ENCODE measurements around the gene ALLC.

The ALLC gene

DNA sequence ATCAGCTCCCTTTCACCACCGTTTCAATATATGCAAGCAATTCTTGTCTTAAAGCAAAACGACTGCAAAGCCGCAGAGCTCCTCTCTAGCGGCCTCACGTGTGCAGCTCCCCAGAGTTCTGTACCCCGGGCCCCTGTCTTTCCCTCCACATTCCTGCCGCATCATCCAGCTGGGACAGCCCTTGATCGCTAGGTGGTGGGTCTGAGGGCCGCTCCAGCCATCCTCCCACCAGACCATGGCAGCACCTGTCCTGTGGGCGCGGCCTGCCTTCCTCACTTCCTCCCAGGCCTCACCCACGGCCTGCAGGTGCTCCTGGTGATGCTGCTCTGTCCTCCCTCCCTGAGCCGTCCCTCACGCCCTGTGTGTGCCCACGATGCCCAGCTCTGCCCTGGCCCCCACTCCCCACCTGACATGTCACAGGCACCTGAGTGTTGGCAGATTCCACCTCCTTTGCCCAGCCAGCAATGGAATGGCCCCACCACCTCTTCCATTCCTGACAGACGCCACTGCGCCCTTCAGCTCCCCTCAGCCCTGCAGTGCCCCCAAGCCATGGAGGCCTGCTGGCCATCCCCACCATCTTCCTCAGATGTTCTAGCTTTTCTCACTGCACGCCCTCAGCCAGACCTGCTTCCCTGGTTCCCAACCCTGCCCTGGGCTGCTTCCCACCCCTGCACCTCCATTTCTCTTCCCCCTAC lies 15.3 kb upstream of the ALLC start:
- Mint-ChIP-seq H3K36me3 (ENCODE audit: low read depth) (no peaks in the 10 kb centered on the region), H3K27me3 (no peaks in the 10 kb centered on the region), H3K4me3 (no peak overlapping the region), H3K9me3 (no peaks in the 10 kb centered on the region), H3K4me1 (peaks cover 4% of the 10 kb centered on the region), H3K27ac (no peak overlapping the region)
- ATAC-seq, result no peak
- no peak for DNase-seq

DNA sequence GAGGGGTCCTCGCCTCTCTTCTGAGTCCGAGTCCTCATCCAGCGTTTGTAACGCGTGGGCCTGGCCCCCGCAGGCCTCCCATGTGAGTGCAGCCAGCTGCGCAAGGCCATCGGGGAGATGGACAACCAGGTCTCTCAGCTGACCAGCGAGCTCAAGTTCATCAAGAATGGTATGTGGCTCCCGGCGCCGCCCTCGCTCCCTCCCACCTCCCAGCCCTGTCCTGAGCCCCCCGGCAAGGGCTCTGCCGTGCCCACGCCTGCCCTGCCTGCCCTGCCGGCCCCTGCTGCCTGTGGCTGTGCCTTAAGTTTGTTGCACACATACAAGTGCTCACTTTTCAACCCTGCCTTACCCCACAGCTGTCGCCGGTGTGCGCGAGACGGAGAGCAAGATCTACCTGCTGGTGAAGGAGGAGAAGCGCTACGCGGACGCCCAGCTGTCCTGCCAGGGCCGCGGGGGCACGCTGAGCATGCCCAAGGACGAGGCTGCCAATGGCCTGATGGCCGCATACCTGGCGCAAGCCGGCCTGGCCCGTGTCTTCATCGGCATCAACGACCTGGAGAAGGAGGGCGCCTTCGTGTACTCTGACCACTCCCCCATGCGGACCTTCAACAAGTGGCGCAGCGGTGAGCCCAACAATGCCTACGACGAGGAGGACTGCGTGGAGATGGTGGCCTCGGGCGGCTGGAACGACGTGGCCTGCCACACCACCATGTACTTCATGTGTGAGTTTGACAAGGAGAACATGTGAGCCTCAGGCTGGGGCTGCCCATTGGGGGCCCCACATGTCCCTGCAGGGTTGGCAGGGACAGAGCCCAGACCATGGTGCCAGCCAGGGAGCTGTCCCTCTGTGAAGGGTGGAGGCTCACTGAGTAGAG lies 14.4 kb upstream of the ALLC start:
- H3K27ac Mint-ChIP-seq, result no peak overlapping the region
- no peak for ATAC-seq
- no peak for DNase-seq
- H3K36me3 Mint-ChIP-seq (ENCODE audit: low read depth), result no peaks in the 10 kb centered on the region
- no peak overlapping the region for H3K4me3 Mint-ChIP-seq
- peaks cover 4% of the 10 kb centered on the region for H3K4me1 Mint-ChIP-seq
- H3K9me3 Mint-ChIP-seq, result no peaks in the 10 kb centered on the region
- H3K27me3 Mint-ChIP-seq, result no peaks in the 10 kb centered on the region

DNA sequence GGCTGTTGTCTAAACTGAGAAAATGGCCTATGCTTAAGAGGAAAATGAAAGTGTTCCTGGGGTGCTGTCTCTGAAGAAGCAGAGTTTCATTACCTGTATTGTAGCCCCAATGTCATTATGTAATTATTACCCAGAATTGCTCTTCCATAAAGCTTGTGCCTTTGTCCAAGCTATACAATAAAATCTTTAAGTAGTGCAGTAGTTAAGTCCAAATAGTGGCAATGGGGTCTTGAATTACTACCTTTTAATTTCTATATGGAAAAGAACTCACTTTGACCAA lies 13.8 kb upstream of the ALLC start:
- no peaks in the 10 kb centered on the region for H3K36me3 Mint-ChIP-seq (ENCODE audit: low read depth)
- H3K9me3 Mint-ChIP-seq, result no peaks in the 10 kb centered on the region
- no peaks in the 10 kb centered on the region for H3K4me1 Mint-ChIP-seq
- ATAC-seq, result no peak
- no peak for DNase-seq
- no peaks in the 10 kb centered on the region for H3K27me3 Mint-ChIP-seq
- H3K27ac Mint-ChIP-seq, result no peak overlapping the region
- no peak overlapping the region for H3K4me3 Mint-ChIP-seq

DNA sequence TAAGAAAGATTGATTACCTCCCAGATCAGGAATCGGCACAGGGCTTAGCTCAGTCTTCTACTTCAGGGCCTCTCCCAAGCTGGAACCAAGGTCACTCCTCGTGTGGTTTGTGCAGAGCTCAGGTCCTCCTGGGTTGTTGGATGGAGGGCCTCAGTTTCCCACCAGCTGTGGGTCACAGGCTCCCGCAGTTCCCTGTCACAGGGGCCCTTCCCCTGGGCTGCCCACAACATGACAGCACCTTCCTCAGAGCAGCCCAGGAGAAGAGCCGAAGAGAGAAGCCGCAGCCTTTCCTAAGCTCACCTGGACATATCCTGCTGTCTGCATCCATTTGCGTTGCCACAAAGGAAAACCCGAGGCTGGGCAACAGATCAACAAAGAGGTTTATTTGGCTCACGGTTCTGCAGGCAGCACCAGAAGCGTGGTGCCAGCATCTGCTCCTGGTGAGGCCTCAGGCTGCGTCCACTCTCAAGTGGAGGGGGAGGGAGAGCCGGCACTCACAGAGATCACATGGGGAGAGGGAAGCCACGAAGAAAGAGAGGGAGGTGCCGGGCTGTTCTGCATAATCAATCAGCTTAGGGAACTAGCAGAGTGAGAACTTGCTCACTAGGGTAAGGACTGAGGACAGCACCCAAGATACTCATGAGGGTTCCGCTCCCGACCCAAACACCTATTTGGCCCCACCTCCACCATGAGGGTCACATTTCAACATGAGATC lies 13.0 kb upstream of the ALLC start:
- DNase-seq, result no peak
- H3K9me3 Mint-ChIP-seq, result no peaks in the 10 kb centered on the region

DNA sequence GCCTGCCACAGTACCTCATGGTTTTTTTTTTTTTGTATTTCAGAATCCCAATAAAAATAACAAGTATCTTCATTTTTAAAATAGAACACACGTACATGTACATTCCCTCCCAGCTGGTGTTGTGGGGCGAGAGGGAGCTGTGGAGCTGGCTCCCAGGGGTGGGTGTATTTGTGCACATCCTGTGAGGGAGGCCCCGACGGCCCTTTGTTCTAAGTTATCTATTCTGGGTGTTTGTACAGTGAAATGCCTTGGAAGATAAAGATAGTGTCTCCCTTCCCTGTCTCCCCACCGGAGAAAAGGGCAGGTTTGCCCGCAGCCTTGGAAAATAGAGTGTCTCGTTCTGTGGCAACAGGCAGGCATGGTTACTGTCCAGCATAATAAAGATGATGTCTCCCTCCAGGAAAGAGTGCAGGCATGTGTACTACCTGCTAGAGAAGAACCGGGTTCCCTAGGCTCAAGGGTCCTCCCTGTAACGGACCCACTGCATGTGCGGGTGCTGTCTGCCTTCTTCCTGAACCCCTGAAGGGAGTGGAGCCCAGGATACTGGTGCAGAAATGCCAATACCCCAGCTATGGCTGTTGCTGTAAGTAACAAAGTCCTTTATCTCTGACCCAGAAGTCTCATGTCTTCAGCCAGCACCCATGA lies 12.1 kb upstream of the ALLC start:
- Mint-ChIP-seq H3K27ac (no peak overlapping the region), H3K27me3 (no peaks in the 10 kb centered on the region), H3K4me1 (peaks cover 3% of the 10 kb centered on the region), H3K4me3 (no peak overlapping the region), H3K9me3 (no peaks in the 10 kb centered on the region), H3K36me3 (ENCODE audit: low read depth) (no peaks in the 10 kb centered on the region)
- ATAC-seq (no peak), DNase-seq (no peak)

More for the DNA sequence above, 13.0 kb upstream of the ALLC start:
- Mint-ChIP-seq H3K36me3 (ENCODE audit: low read depth) (no peaks in the 10 kb centered on the region), H3K4me1 (no peaks in the 10 kb centered on the region), H3K4me3 (no peak overlapping the region), H3K27me3 (no peaks in the 10 kb centered on the region), H3K27ac (no peak overlapping the region)
- ATAC-seq, result no peak

DNA sequence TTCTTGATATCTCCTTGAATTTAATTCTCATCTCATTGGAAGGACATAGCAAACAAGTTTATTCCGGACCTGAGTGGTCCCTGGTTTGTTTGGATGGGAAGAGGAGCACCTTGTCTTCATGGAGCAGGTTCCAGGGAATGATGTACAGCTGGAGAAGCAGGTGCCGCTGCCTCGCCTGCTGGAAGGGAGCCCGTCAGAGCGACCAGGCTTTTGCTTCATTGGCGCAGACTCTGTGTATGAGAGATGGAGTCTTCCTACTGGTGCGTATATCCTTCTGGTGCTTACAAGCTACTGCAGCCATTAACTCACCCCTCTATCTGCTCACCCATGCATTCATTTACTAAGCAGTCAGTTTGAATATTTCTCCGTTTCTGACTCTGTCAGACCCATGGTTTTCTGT lies 11.6 kb upstream of the ALLC start:
- Mint-ChIP-seq H3K4me1 (peaks cover 7% of the 10 kb centered on the region), H3K27ac (no peak overlapping the region), H3K36me3 (ENCODE audit: low read depth) (no peaks in the 10 kb centered on the region), H3K4me3 (no peak overlapping the region), H3K27me3 (no peaks in the 10 kb centered on the region), H3K9me3 (no peaks in the 10 kb centered on the region)
- ATAC-seq (no peak), DNase-seq (no peak)

DNA sequence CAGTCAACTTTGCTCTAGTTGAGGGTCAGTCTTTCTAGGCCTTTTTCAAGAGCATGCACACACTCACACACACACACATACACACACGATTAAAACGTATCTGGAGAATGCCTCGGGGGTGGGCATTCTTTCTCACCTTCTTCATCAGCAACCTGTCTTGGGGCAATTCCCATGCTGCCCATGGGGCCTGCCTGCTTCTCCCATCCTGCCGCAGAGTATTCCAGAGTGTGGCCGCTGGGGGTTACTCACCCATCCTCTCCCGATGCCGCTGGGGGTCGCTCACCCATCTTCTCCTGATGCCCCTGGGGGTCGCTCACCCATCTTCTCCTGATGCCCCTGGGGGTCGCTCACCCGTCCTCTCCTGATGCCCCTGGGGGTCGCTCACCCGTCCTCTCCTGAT lies 10.8 kb upstream of the ALLC start:
- Mint-ChIP-seq H3K27ac (no peak overlapping the region), H3K4me1 (peaks cover 15% of the 10 kb centered on the region), H3K36me3 (ENCODE audit: low read depth) (no peaks in the 10 kb centered on the region), H3K9me3 (no peaks in the 10 kb centered on the region), H3K4me3 (no peak overlapping the region), H3K27me3 (peaks cover 2% of the 10 kb centered on the region)
- ATAC-seq (no peak), DNase-seq (no peak)

DNA sequence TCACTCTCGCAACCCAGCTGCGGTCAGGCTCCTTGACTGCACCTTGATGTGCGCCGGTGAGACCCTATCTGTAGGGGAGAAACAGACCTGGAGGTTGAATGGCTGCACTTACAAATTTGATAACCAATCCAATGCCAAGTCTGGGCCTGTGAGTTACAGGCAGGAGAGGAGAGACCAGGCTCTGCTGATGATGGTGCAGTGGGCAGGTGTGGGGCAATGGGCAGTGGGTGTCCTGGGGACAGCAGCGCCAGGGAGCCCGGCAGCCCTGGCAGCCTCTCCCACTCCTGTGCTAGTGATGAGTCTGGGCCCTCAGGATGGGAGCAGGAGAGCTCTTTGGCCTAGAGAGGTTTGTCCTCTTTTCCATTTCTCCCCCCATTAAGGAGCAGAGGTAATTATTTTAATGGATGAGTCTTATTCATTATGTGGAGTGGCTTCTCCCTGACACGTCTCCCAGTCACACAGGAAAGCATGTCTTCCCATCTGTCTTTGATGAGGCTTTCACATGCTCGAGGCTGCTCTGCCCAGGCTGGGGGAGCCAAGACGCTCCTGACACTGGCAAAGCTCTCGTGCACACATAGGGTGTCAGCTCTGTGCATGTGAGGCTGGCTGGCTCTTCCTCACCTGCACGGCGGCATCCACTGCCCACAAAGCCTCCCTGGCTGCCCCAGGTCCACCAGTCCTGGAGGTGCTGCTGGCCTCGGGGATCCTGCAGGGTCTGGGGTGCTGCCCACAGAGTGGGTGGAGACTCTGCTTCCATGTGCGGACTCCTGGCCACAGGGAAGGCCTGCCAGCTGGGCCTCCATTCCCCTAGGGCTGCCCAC lies 10.0 kb upstream of the ALLC start:
- no peak for ATAC-seq

DNA sequence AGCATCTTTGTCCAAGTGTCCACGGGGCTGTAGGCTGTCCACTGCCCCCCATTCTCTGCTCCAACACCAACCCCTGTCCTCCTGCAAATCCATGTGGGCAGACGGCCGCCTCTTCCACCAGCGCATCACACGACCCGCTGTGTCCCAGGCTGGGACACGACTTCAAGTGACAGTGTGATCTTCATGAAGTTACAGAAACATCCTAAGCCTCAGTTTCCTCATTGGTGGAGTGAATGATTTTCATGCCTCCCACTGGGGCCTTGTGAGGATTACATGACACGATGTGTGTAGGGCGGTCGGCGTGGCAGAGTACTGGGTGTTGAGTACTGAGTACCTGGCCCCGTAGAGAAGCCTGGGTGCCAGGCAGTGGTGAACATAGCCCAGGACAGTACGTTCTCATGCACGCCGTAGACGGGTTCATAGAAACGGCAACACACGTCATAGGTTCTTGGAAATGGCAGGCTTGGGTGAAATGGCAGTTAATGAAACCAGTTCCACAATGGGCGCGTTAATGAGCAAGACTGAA lies 9.3 kb upstream of the ALLC start:
- Mint-ChIP-seq H3K36me3 (ENCODE audit: low read depth) (no peaks in the 10 kb centered on the region), H3K27ac (no peak overlapping the region), H3K4me3 (no peak overlapping the region), H3K27me3 (peaks cover 2% of the 10 kb centered on the region), H3K4me1 (peaks cover 16% of the 10 kb centered on the region), H3K9me3 (no peaks in the 10 kb centered on the region)
- no peak for ATAC-seq
- no peak for DNase-seq

More for the DNA sequence above, 10.0 kb upstream of the ALLC start:
- peaks cover 16% of the 10 kb centered on the region for H3K4me1 Mint-ChIP-seq
- no peaks in the 10 kb centered on the region for H3K36me3 Mint-ChIP-seq (ENCODE audit: low read depth)
- H3K27me3 Mint-ChIP-seq, result peaks cover 2% of the 10 kb centered on the region
- H3K9me3 Mint-ChIP-seq, result no peaks in the 10 kb centered on the region
- DNase-seq, result no peak
- no peak overlapping the region for H3K27ac Mint-ChIP-seq
- no peak overlapping the region for H3K4me3 Mint-ChIP-seq

DNA sequence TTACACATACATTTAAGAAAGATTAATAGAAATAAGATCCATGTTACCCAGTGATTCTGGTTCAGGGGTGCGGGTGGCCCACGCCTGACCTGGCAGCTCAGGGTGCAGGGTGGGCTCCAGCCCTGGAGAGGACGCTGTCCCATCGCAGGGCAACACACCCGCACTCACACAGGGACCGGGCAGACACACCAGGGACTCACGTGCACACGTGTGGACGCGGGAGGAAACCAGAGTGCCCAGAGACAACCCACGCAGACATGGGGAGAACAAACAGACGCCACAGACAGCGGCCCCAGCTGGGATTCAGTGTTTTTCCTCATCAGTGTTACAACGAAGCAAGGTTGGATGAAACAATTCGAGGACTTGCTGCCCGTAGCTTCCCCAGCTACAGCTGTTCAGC lies 8.4 kb upstream of the ALLC start:
- Mint-ChIP-seq H3K4me3 (no peak overlapping the region), H3K27ac (no peak overlapping the region), H3K9me3 (no peaks in the 10 kb centered on the region), H3K27me3 (peaks cover 2% of the 10 kb centered on the region), H3K4me1 (peaks cover 16% of the 10 kb centered on the region), H3K36me3 (ENCODE audit: low read depth) (no peaks in the 10 kb centered on the region)
- ATAC-seq (no peak), DNase-seq (no peak)

DNA sequence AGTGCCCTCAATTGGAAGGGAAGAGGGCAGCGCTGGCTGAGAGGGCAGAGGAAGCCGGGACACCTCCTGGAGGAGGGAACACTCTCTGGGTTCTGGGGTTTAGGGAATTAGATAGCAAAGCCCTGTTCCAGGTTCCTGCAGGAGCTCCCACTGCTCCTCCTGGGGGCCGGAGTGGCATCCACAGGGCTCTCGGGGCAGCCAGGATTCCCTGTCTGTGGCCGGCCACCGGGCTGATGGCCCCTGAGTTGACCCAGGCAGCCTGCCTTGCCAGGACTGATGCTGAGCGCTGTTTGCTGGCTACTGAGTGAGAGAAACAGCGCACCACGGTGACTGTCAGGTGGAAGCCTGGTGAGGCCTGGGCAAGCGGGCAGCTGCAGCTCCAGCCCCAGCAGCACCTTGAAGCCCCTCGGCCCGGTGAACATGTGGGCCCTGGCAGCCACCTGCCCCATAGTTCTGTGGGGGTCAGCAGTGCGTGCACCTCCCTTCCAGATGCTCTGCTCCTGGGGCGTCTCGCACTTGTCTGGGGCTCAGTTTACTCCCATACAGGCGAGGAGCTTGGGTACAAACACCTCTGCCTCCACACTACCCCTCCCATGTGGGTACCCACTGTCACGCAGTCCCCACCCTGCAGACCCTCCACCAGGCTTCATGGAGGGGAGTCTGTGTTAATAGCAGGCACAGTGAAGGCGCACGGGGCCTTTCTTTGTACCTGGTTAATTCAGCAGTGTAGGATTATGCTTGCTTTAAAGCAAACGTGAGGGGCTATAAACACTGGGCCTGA lies 7.7 kb upstream of the ALLC start:
- no peaks in the 10 kb centered on the region for H3K36me3 Mint-ChIP-seq (ENCODE audit: low read depth)
- DNase-seq, result no peak
- no peak for ATAC-seq
- H3K27ac Mint-ChIP-seq, result peak overlapping the region; percentile 92
- peak overlapping the region; percentile 59 for H3K4me3 Mint-ChIP-seq
- H3K27me3 Mint-ChIP-seq, result peaks cover 2% of the 10 kb centered on the region
- no peaks in the 10 kb centered on the region for H3K9me3 Mint-ChIP-seq
- H3K4me1 Mint-ChIP-seq, result peaks cover 16% of the 10 kb centered on the region

DNA sequence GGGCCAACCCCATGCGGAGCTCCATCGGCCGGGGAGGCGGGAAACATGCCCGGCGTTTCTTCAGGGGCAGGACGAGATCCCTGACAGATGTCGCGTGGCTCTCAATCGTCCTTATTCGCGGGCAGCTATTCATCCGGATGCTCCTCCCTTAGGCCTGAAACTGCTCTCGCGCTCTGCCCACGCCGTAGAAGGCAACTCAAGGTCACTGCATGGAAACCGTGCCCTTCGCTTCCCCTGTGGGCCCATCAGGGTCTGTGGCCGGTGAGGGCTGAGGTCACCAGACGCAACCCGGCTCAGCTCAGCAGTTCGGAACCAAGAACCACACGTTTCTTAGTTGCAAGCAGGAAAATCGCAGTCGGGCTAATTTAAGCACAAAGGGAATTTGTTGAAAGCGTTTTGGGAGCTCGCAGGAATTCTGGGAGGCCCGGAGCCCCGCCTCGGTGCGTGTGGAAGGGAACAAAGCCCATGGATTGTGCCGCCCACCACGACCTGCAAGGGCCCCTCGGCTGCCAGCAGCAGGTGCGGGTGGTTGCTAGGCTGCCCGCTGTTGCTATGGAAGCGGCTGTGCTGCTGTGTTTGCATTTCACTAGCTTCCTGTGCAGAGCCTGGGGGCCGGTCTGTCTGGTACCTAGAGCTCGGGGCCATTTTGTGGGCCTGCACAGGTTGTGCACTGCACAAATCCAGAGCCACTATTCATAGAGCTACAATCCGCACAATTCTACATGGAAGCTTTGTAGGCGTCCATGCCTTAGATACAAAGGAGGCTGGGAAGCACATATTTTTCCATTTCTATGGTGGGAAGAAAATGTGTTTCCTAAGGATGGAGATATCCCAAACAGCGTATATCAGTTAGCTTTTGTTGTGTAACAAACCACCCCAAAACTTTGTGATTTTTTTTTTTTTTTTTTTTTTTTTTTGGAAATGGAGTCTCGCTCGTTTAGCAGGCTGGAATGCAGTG lies 6.0 kb upstream of the ALLC start:
- ATAC-seq (peak; percentile 71), DNase-seq (peak; percentile 72)
- H3K4me1 Mint-ChIP-seq, result peaks cover 16% of the 10 kb centered on the region
- H3K9me3 Mint-ChIP-seq, result no peaks in the 10 kb centered on the region
- H3K4me3 Mint-ChIP-seq, result peak overlapping the region; percentile 76
- H3K27ac Mint-ChIP-seq, result peak overlapping the region; percentile 92
- peaks cover 2% of the 10 kb centered on the region for H3K27me3 Mint-ChIP-seq
- H3K36me3 Mint-ChIP-seq (ENCODE audit: low read depth), result no peaks in the 10 kb centered on the region
